ENCODE measurements around the gene SLC7A1.

Gene SLC7A1

GRCh38 chr13:29582171-29582570 is 13.3 kb downstream of the SLC7A1 start:
- DNase-seq = no peak

GRCh38 chr13:29581666-29582065 is 13.8 kb downstream of the SLC7A1 start:
- DNase-seq = no peak

- no peak for DNase-seq
These were observed 16.4 kb downstream of the SLC7A1 start for GRCh38 chr13:29579094-29579493.

GRCh38 chr13:29578300-29579085 is 17.0 kb downstream of the SLC7A1 start:
- DNase-seq = no peak

GRCh38 chr13:29577136-29578051 is 18.1 kb downstream of the SLC7A1 start:
- no peak for DNase-seq

GRCh38 chr13:29576581-29576980 is 18.9 kb downstream of the SLC7A1 start:
- no peak for DNase-seq

GRCh38 chr13:29575098-29575497 is 20.4 kb downstream of the SLC7A1 start:
- DNase-seq = no peak

GRCh38 chr13:29573190-29573589 is 22.3 kb downstream of the SLC7A1 start:
- peak; percentile 4 for DNase-seq

GRCh38 chr13:29572575-29572974 is 22.9 kb downstream of the SLC7A1 start:
- DNase-seq = no peak

GRCh38 chr13:29571876-29572570 is 23.5 kb downstream of the SLC7A1 start:
- no peak for DNase-seq

- no peak for DNase-seq
These were observed 25.3 kb downstream of the SLC7A1 start for GRCh38 chr13:29570051-29570654.

GRCh38 chr13:29569253-29570050 is 26.0 kb downstream of the SLC7A1 start:
- no peak for DNase-seq

- DNase-seq = no peak
These were observed 26.8 kb downstream of the SLC7A1 start for GRCh38 chr13:29568731-29569130.

GRCh38 chr13:29567411-29567810 is 28.1 kb downstream of the SLC7A1 start:
- DNase-seq = no peak

GRCh38 chr13:29566206-29566605 is 29.3 kb downstream of the SLC7A1 start:
- DNase-seq = no peak

GRCh38 chr13:29564818-29565217 is 30.7 kb downstream of the SLC7A1 start:
- no peak for DNase-seq

GRCh38 chr13:29564373-29564772 is 31.1 kb downstream of the SLC7A1 start:
- DNase-seq = no peak

GRCh38 chr13:29563941-29564340 is 31.5 kb downstream of the SLC7A1 start:
- no peak for DNase-seq

- no peak for DNase-seq
These were observed 32.6 kb downstream of the SLC7A1 start for GRCh38 chr13:29562786-29563438.

- no peak for DNase-seq
These were observed 33.6 kb downstream of the SLC7A1 start for GRCh38 chr13:29561918-29562317.

- DNase-seq = no peak
These were observed 38.7 kb downstream of the SLC7A1 start for GRCh38 chr13:29556742-29557141.

GRCh38 chr13:29551214-29551613 is 44.3 kb downstream of the SLC7A1 start:
- DNase-seq = no peak
